GM12878 (cell line): ENCODE measurements around the gene CDH4. TPM values are rescaled to one million over a fixed set of nuclear protein-coding genes. Genes with fewer than 3 reads are reported as not detected.

ENCODE experiments used
- ATAC-seq: fragments of 200-7000 bp; cut with Tn5 transposase; 3 replicates; pipeline ENCODE4 v1.9.1; 2020; ENCODE audit warnings: mild to moderate bottlenecking, moderate library complexity
- BruUV-seq: library from RNA; stranded (reverse); fragments of 400-500 nt; replicated peaks from 2 replicates; lab custom pipeline; 2021; lab: Mats Ljungman, UMichigan
- CTCF ChIA-PET: fragments of 300-600 bp; sonication (Branson Sonifier 250); formaldehyde crosslinking; extraction: SDS; loops from one replicate; lab custom pipeline; 2021; ENCODE audit warnings: inconsistent platforms; lab: Yijun Ruan, JAX
- POLR2A ChIA-PET: fragments of 350-600 bp; formaldehyde crosslinking; extraction: SDS; loops from one replicate; lab custom pipeline; 2021; ENCODE audit warnings: inconsistent platforms; lab: Charles Lee
- RAD21 ChIA-PET: fragments of 300-600 bp; sonication (Branson Sonifier 250); formaldehyde crosslinking; loops from one replicate; lab custom pipeline; 2023; ENCODE audit warnings: antibody characterized with exemption; ENCODE audit not compliant: unreplicated experiment; lab: Charles Lee
- SMC1A ChIA-PET: fragments of 300-600 bp; sonication (Branson Sonifier 250); formaldehyde crosslinking; loops from one replicate; lab custom pipeline; 2023; ENCODE audit not compliant: unreplicated experiment, uncharacterized antibody; lab: Charles Lee
- DNase-seq: peaks from one replicate; pipeline ENCODE4 v3.0.0-alpha.2; 2011; ENCODE audit warnings: low read depth, low spot score
- FAIRE-seq: peaks from 3 replicates; lab custom pipeline; 2011; peaks lifted over from hg19 to GRCh38; lab: Jason Lieb, UNC
- H2AFZ ChIP-seq: 2 replicates; pipeline ENCODE4 v1.6.0; 2011; ENCODE audit warnings: low read depth, low read length, control low read depth; ENCODE audit not compliant: control insufficient read depth
- H3K27ac ChIP-seq: 2 replicates; pipeline ENCODE4 v1.5.1; 2011; ENCODE audit warnings: control low read depth; ENCODE audit not compliant: control insufficient read depth, insufficient read depth
- H3K27me3 ChIP-seq, 2 experiments: replicated peaks in 1 of 2; 2 replicates each; pipeline versions ENCODE4 v1.6.0 to v1.6.1; 2011; ENCODE audit warnings: low read length in 1 of 2; ENCODE audit not compliant: control insufficient read depth in 2 of 2, insufficient read depth in 2 of 2
- H3K36me3 ChIP-seq, 2 experiments: 2 replicates each; pipeline ENCODE4 v1.5.1; 2011; ENCODE audit warnings: low read length in 1 of 2; ENCODE audit not compliant: control insufficient read depth in 2 of 2, insufficient read depth in 2 of 2
- H3K4me1 ChIP-seq: 2 replicates; pipeline ENCODE4 v1.6.1; 2011; ENCODE audit warnings: mild to moderate bottlenecking, low read length, moderate library complexity, mixed read lengths; ENCODE audit not compliant: control insufficient read depth, insufficient read depth
- H3K4me2 ChIP-seq: 2 replicates; pipeline ENCODE4 v1.6.0; 2011; ENCODE audit warnings: control low read depth; ENCODE audit not compliant: control insufficient read depth, insufficient read depth
- H3K4me3 ChIP-seq: fragments of 200-600 bp; sonication (generic); 2 replicates; pipeline ENCODE4 v1.5.1; 2016
- H3K79me2 ChIP-seq: 2 replicates; pipeline ENCODE4 v1.6.0; 2011; ENCODE audit warnings: low read length; ENCODE audit not compliant: control insufficient read depth, insufficient read depth
- H3K9ac ChIP-seq: 2 replicates; pipeline ENCODE4 v1.8.0; 2011; ENCODE audit warnings: low read length, control low read depth, mixed read lengths; ENCODE audit not compliant: control insufficient read depth, insufficient read depth
- H3K9me3 ChIP-seq: replicated peaks from 3 replicates; pipeline ENCODE4 v1.5.1; 2011; ENCODE audit warnings: mild to moderate bottlenecking, low read length; ENCODE audit not compliant: control insufficient read depth, insufficient read depth
- H4K20me1 ChIP-seq: 2 replicates; pipeline ENCODE4 v1.6.0; 2011; ENCODE audit not compliant: control insufficient read depth, insufficient read depth
- ASH2L ChIP-seq: fragments of 300-600, 200-600 bp; sonication (generic); IDR thresholded peaks from 2 replicates; pipeline ENCODE4 v1.6.1; 2017; ENCODE audit warnings: low read depth, mild to moderate bottlenecking, borderline replicate concordance
- CHD2 ChIP-seq: IDR thresholded peaks from 2 replicates; pipeline ENCODE4 v1.6.1; 2011; ENCODE audit warnings: low read depth, low read length, improper control_type of control experiment, borderline replicate concordance
- ETV6 ChIP-seq, 2 experiments: fragments of 450-650 bp in 1 of 2; IDR thresholded peaks in 1 of 2; conservative IDR thresholded peaks in 1 of 2; 2 replicates each; pipeline ENCODE4 v1.6.1; 2014; ENCODE audit warnings: antibody characterized with exemption in 1 of 2, borderline replicate concordance in 1 of 2, low read depth in 1 of 2, mild to moderate bottlenecking in 1 of 2, moderate library complexity in 1 of 2
- FOXM1 ChIP-seq: IDR thresholded peaks from 2 replicates; pipeline ENCODE4 v1.6.1; 2012; ENCODE audit warnings: low read depth, mild to moderate bottlenecking, inconsistent platforms, low read length, moderate library complexity
- IRF5 ChIP-seq: fragments of 450-650 bp; IDR thresholded peaks from 2 replicates; pipeline ENCODE4 v1.6.1; 2017; ENCODE audit warnings: borderline replicate concordance
- KAT2A ChIP-seq: conservative IDR thresholded peaks from 2 replicates; pipeline ENCODE4 v1.6.1; 2011; ENCODE audit warnings: low read depth, low read length; ENCODE audit not compliant: control insufficient read depth
- PKNOX1 ChIP-seq: fragments of 450-650 bp; IDR thresholded peaks from 2 replicates; pipeline ENCODE4 v1.6.1; 2016; ENCODE audit warnings: mild to moderate bottlenecking
- RBBP5 ChIP-seq: fragments of 200-600 bp; sonication (generic); conservative IDR thresholded peaks from 2 replicates; pipeline ENCODE4 v1.6.1; 2016
- STAT1 ChIP-seq: fragments of 450-650 bp; conservative IDR thresholded peaks from 2 replicates; pipeline ENCODE4 v1.6.1; 2014; ENCODE audit warnings: antibody characterized with exemption, mild to moderate bottlenecking
- TBL1XR1 ChIP-seq: IDR thresholded peaks from 2 replicates; pipeline ENCODE4 v1.6.1; 2012; ENCODE audit warnings: low read depth, low read length, improper control_type of control experiment
- TCF12 ChIP-seq: IDR thresholded peaks from 2 replicates; pipeline ENCODE4 v1.6.1; 2011; ENCODE audit warnings: low read depth, mild to moderate bottlenecking, low read length
- ZNF24 ChIP-seq: fragments of 450-650 bp; IDR thresholded peaks from 2 replicates; pipeline ENCODE4 v1.6.1; 2017; ENCODE audit warnings: antibody characterized with exemption, mild to moderate bottlenecking
- WGBS: methylation state at CpG from one replicate; pipeline ENCODE4 v1.1.6; 2016; ENCODE audit warnings: low lambda C conversion rate; ENCODE audit not compliant: insufficient replicate concordance, insufficient coverage; ENCODE audit errors: missing lambda C conversion rate; 5-methylcytosine and 5-hydroxymethylcytosine counted together
- in situ Hi-C: fragments of 300-500 bp; cut with MboI; formaldehyde crosslinking; loops from 9 replicates; pipeline ENCODE4 v1.14.3; 2018; ENCODE audit warnings: mixed read lengths
- intact Hi-C: fragments of 100-400 bp; cut with micrococcal nuclease; formaldehyde crosslinking; loops from one replicate; pipeline ENCODE4 v1.14.2; 2022; ENCODE audit not compliant: unreplicated experiment
- polyA plus RNA-seq, 11 experiments: library from polyadenylated mRNA; depleted of rRNA in 4 of 11; unstranded in 6 of 11; stranded (reverse) in 5 of 11; fragments of >200 nt; fragmentation: Nextera tagmentation in 4 of 11; fragmentation: Illumina TruSeq in 1 of 11; extraction: Ambion mirVana in 4 of 11; extraction: Trizol in 1 of 11; gene quantifications; 1 replicate in 1 of 11; 2 replicates in 10 of 11; pipeline versions ENCODE4 v1.2.1 to v1.2.3, GENCODE V29; 2011 to 2016; ENCODE audit warnings: inconsistent platforms in 2 of 11, missing spikeins in 2 of 11, low read depth in 1 of 11
- total RNA-seq, 4 experiments: library from RNA; depleted of rRNA in 3 of 4; stranded (reverse); fragments of >200 nt in 3 of 4; fragmentation: Illumina TruSeq in 1 of 4; extraction: Trizol in 1 of 4; gene quantifications; 2 replicates each; pipeline versions ENCODE4 v1.2.1 to v1.2.3, GENCODE V29; 2013 to 2021

CDH4 gene
- total and polyA plus RNA-seq, 10 of the 15 experiments (the other 5 are each of a cell fraction or from before 2014, with no cell fraction given), result not detected

- POLR2A ChIA-PET, result no interaction called here
- no peaks in the 10 kb centered on the region for H4K20me1 ChIP-seq
- SMC1A ChIA-PET, result no interaction called here
- H2AFZ ChIP-seq, result no peak overlapping the region
- no peaks in the 10 kb centered on the region for H3K9me3 ChIP-seq
- ATAC-seq (no peak), DNase-seq (no peak), FAIRE-seq (no peak)
- BruUV-seq, result no TSS peak
- TF ChIP-seq ASH2L, result no peak
- H3K4me1 ChIP-seq, result no peaks in the 10 kb centered on the region
- H3K27ac ChIP-seq, result no peak overlapping the region
- H3K27me3 ChIP-seq, result no peaks in the 10 kb centered on the region
- no peak overlapping the region for H3K4me3 ChIP-seq
- CTCF ChIA-PET, result no interaction called here
- no peak overlapping the region for H3K4me2 ChIP-seq
- WGBS, result 48% methylated on average over 33 of the region's 33 CpGs
- H3K79me2 ChIP-seq, result no peaks in the 10 kb centered on the region
- no peaks in the 10 kb centered on the region for H3K36me3 ChIP-seq
- RAD21 ChIA-PET, result no interaction called here
- in situ Hi-C loops, result no loop called here
- H3K9ac ChIP-seq, result no peak overlapping the region
- intact Hi-C loops, result no loop called here
These were observed 445.9 kb downstream of the CDH4 start for GRCh38 chr20:61697666-61698597.

- ChIA-PET SMC1A (no interaction called here), CTCF (interaction anchor here (0.6 kb wide), 1 partner anchor 443 kb away, joined by 3 read pairs; no protein-coding TSS in a partner anchor), POLR2A (no interaction called here), RAD21 (no interaction called here)
- no peaks in the 10 kb centered on the region for H3K79me2 ChIP-seq
- H3K9me3 ChIP-seq, result no peaks in the 10 kb centered on the region
- no peak for FAIRE-seq
- H3K36me3 ChIP-seq, result no peaks in the 10 kb centered on the region
- no peaks in the 10 kb centered on the region for H3K4me1 ChIP-seq
- DNase-seq, result no peak
- ATAC-seq, result no peak
- no peak overlapping the region for H3K4me2 ChIP-seq
- H2AFZ ChIP-seq, result no peak overlapping the region
- 45% methylated on average over 25 of the region's 25 CpGs for WGBS
- intact Hi-C loops (no loop called here), in situ Hi-C loops (no loop called here)
- no peak overlapping the region for H3K27ac ChIP-seq
- BruUV-seq, result no TSS peak
- H3K9ac ChIP-seq, result no peak overlapping the region
- no peaks in the 10 kb centered on the region for H4K20me1 ChIP-seq
- H3K4me3 ChIP-seq, result no peak overlapping the region
- H3K27me3 ChIP-seq, result no peaks in the 10 kb centered on the region; a peak in 1 of 4 replicates
- no peak for TF ChIP-seq CHD2
- no peak for TF ChIP-seq RBBP5
- no peak for TF ChIP-seq TBL1XR1
- TF ChIP-seq STAT1, result no peak
- no peak for TF ChIP-seq ZNF24
- no peak for TF ChIP-seq TCF12
- TF ChIP-seq PKNOX1, result no peak
- TF ChIP-seq FOXM1, result no peak
- TF ChIP-seq IRF5, result no peak
- no peak for TF ChIP-seq ETV6 (conservative IDR thresholded peaks at IDR 0.05 in 1 of 2, IDR thresholded peaks at IDR 0.05 in 1 of 2; ENCODE audit: borderline replicate concordance in 1 of 2, low read depth in 1 of 2)
- no peak for TF ChIP-seq KAT2A
These were observed 446.8 kb downstream of the CDH4 start for GRCh38 chr20:61698598-61699494.
